Smooth muscle cell (in vitro differentiated cells): ENCODE measurements around the gene ECI2. TPM values are rescaled to one million over a fixed set of nuclear protein-coding genes. Genes with fewer than 3 reads are reported as not detected.

Experiments
- DNase-seq: peaks from one replicate; lab custom pipeline; 2025; ENCODE audit not compliant: unreplicated experiment; lab: John Stamatoyannopoulos, UW
- H2AFZ ChIP-seq: fragments of 200-600 bp; sonication (generic); 2 replicates; pipeline ENCODE4 v1.6.0; 2016; ENCODE audit warnings: antibody characterized with exemption, low read depth, mild to moderate bottlenecking
- H3F3A ChIP-seq: fragments of 200-600 bp; sonication (generic); 2 replicates; pipeline ENCODE4 v1.6.0; 2017; ENCODE audit warnings: antibody characterized with exemption, low read depth
- H3K27ac ChIP-seq: fragments of 200-600 bp; sonication (generic); 2 replicates; pipeline ENCODE4 v1.5.1; 2016; ENCODE audit warnings: low read depth, mild to moderate bottlenecking
- H3K27me3 ChIP-seq: fragments of 200-600 bp; sonication (generic); 2 replicates; pipeline ENCODE4 v1.6.1; 2016; ENCODE audit warnings: low read depth, mild to moderate bottlenecking
- H3K36me3 ChIP-seq: fragments of 200-600 bp; sonication (generic); 2 replicates; pipeline ENCODE4 v1.5.1; 2016; ENCODE audit warnings: low read depth
- H3K4me1 ChIP-seq: fragments of 200-600 bp; sonication (generic); 2 replicates; pipeline ENCODE4 v1.5.1; 2016; ENCODE audit warnings: low read depth
- H3K4me2 ChIP-seq: fragments of 200-600 bp; sonication (generic); 2 replicates; pipeline ENCODE4 v1.6.0; 2016; ENCODE audit warnings: mild to moderate bottlenecking
- H3K4me3 ChIP-seq: fragments of 200-600 bp; sonication (generic); 2 replicates; pipeline ENCODE4 v1.5.1; 2016; ENCODE audit warnings: mild to moderate bottlenecking
- H3K79me2 ChIP-seq: fragments of 200-600 bp; sonication (generic); 2 replicates; pipeline ENCODE4 v1.6.0; 2016; ENCODE audit warnings: low read depth, mild to moderate bottlenecking
- H3K9ac ChIP-seq: fragments of 200-600 bp; sonication (generic); 2 replicates; pipeline ENCODE4 v1.6.0; 2016; ENCODE audit warnings: low read depth
- H3K9me3 ChIP-seq: fragments of 200-600 bp; sonication (generic); replicated peaks from 2 replicates; pipeline ENCODE4 v1.5.1; 2016; ENCODE audit warnings: low read depth
- H4K20me1 ChIP-seq: fragments of 200-600 bp; sonication (generic); 2 replicates; pipeline ENCODE4 v1.6.0; 2016; ENCODE audit warnings: low read depth
- WGBS: methylation state at CpG from one replicate; pipeline ENCODE4 v1.1.7; 2016; ENCODE audit warnings: low lambda C conversion rate; 5-methylcytosine and 5-hydroxymethylcytosine counted together
- polyA plus RNA-seq: library from polyadenylated mRNA; unstranded; fragments of >200 nt; fragmentation: Nextera tagmentation; extraction: Ambion mirVana; gene quantifications from 2 replicates; pipeline ENCODE4 v1.2.1, GENCODE V29; 2016
- total RNA-seq: library from RNA; depleted of rRNA; stranded (reverse); fragments of >200 nt; gene quantifications from 2 replicates; pipeline ENCODE4 v1.2.3, GENCODE V29; 2014
- TF ChIP-seq, protein P1 (sequence below): fragments of 200-600 bp; sonication (generic); IDR thresholded peaks from 2 replicates; pipeline ENCODE4 v1.5.1; 2017; ENCODE audit warnings: borderline replicate concordance, mild to moderate bottlenecking, antibody characterized with exemption; ENCODE audit not compliant: insufficient read depth, poor library complexity, severe bottlenecking

ECI2 gene
- total and polyA plus RNA-seq, 2 experiments from 2014 or later: 62.0 to 69.8 TPM

GRCh38 chr6:4164456-4164855 is 29.1 kb upstream of the ECI2 start:
- no peaks in the 10 kb centered on the region for H3K27me3 ChIP-seq
- TF ChIP-seq, protein P1, sequence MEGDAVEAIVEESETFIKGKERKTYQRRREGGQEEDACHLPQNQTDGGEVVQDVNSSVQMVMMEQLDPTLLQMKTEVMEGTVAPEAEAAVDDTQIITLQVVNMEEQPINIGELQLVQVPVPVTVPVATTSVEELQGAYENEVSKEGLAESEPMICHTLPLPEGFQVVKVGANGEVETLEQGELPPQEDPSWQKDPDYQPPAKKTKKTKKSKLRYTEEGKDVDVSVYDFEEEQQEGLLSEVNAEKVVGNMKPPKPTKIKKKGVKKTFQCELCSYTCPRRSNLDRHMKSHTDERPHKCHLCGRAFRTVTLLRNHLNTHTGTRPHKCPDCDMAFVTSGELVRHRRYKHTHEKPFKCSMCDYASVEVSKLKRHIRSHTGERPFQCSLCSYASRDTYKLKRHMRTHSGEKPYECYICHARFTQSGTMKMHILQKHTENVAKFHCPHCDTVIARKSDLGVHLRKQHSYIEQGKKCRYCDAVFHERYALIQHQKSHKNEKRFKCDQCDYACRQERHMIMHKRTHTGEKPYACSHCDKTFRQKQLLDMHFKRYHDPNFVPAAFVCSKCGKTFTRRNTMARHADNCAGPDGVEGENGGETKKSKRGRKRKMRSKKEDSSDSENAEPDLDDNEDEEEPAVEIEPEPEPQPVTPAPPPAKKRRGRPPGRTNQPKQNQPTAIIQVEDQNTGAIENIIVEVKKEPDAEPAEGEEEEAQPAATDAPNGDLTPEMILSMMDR: no peak

DNA sequence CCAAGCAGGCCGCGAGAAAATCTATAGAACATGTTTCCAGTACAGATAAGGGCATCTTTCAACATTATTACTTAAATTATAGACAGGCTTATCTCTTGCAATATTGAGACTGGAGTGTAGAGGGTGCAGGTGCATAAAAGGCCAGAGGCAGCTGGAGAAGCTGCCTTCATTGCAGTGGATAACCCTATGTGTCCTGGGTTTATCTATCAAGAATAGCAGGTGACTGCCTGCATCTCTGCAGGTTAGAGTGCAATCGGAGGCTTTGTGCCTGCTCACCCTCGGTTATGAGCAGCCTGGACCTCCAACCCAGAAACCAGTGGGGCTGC is 28.7 kb upstream of the ECI2 start:
- no peak overlapping the region for H3K9ac ChIP-seq
- DNase-seq: no peak
- no peaks in the 10 kb centered on the region for H3K27me3 ChIP-seq
- no peak overlapping the region for H3K4me3 ChIP-seq
- no peak overlapping the region for H3K27ac ChIP-seq
- no peaks in the 10 kb centered on the region for H3K79me2 ChIP-seq
- no peaks in the 10 kb centered on the region for H3K36me3 ChIP-seq
- H4K20me1 ChIP-seq: no peaks in the 10 kb centered on the region
- peaks cover 6% of the 10 kb centered on the region for H3K4me1 ChIP-seq
- no peak overlapping the region for H3K4me2 ChIP-seq
- 93% methylated on average over 4 of the region's 4 CpGs for WGBS
- H3K9me3 ChIP-seq: no peaks in the 10 kb centered on the region
- TF ChIP-seq, protein P1: no peak
- no peak overlapping the region for H2AFZ ChIP-seq
- H3F3A ChIP-seq: no peaks in the 10 kb centered on the region

More at GRCh38 chr6:4164456-4164855, 29.1 kb upstream of the ECI2 start:
- Histone ChIP-seq H3K4me2 (no peak overlapping the region), H4K20me1 (no peaks in the 10 kb centered on the region), H3K4me1 (peaks cover 9% of the 10 kb centered on the region), H3K9ac (no peak overlapping the region), H3K4me3 (no peak overlapping the region), H3K36me3 (no peaks in the 10 kb centered on the region), H2AFZ (no peak overlapping the region), H3K79me2 (no peaks in the 10 kb centered on the region), H3F3A (no peaks in the 10 kb centered on the region), H3K27ac (no peak overlapping the region), H3K9me3 (no peaks in the 10 kb centered on the region)
- DNase-seq: no peak
- WGBS: 89% methylated on average over 6 of the region's 6 CpGs

DNA sequence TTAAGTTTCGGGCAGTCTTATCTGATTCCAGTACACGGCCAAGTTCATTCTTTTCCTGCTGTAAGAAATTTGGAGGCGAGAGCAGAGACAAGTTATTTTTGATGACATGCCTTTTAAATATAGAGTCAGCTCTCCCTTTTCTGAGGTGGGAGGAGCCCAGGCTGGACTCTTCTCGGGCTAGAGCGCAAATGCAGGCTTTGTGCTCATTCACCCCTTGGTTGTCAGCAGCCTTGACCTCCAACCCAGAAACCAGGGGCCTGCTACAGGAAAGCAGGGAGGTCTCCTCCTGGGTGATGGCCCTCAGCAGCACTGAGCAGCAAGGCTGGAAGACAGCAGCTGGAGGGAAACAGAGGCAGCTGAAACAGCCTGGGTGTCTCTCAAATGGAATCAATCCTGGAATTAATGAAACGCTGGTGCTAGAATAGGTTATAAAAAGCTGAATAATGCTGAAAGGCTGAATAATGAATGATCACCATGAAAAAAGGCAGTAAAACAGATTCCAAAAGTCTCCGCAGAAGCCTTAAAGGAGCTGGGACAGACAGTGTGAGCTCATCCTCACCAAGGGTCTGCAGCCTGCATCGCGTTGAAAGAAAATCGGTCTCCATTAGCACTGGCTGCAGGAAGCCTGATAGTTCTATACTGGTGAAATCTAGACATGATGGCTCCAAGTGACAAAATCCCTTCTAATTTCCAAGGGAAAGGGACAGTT is 28.2 kb upstream of the ECI2 start:
- Histone ChIP-seq H3K79me2 (no peaks in the 10 kb centered on the region), H3K4me2 (no peak overlapping the region), H3K36me3 (no peaks in the 10 kb centered on the region), H3K9me3 (no peaks in the 10 kb centered on the region), H3K4me1 (peaks cover under 1% of the 10 kb centered on the region), H3K4me3 (no peak overlapping the region), H3K27ac (no peak overlapping the region), H3F3A (no peaks in the 10 kb centered on the region), H4K20me1 (no peaks in the 10 kb centered on the region), H2AFZ (no peak overlapping the region), H3K27me3 (no peaks in the 10 kb centered on the region), H3K9ac (no peak overlapping the region)
- no peak for DNase-seq
- WGBS: 87% methylated on average over 10 of the region's 10 CpGs
- TF ChIP-seq, protein P1: no peak

GRCh38 chr6:4162370-4162769 is 27.0 kb upstream of the ECI2 start:
- H3K9ac ChIP-seq: no peak overlapping the region
- no peaks in the 10 kb centered on the region for H3K79me2 ChIP-seq
- no peaks in the 10 kb centered on the region for H3K36me3 ChIP-seq
- no peaks in the 10 kb centered on the region for H3F3A ChIP-seq
- no peak overlapping the region for H2AFZ ChIP-seq
- no peak overlapping the region for H3K27ac ChIP-seq
- H3K4me1 ChIP-seq: no peaks in the 10 kb centered on the region
- DNase-seq: no peak
- 82% methylated on average over 1 of the region's 1 CpG for WGBS
- no peak overlapping the region for H3K4me3 ChIP-seq
- no peaks in the 10 kb centered on the region for H3K9me3 ChIP-seq
- TF ChIP-seq, protein P1: no peak
- H3K27me3 ChIP-seq: no peaks in the 10 kb centered on the region
- no peaks in the 10 kb centered on the region for H4K20me1 ChIP-seq
- H3K4me2 ChIP-seq: no peak overlapping the region
